ENCODE data around the gene C11orf58.

DNA sequence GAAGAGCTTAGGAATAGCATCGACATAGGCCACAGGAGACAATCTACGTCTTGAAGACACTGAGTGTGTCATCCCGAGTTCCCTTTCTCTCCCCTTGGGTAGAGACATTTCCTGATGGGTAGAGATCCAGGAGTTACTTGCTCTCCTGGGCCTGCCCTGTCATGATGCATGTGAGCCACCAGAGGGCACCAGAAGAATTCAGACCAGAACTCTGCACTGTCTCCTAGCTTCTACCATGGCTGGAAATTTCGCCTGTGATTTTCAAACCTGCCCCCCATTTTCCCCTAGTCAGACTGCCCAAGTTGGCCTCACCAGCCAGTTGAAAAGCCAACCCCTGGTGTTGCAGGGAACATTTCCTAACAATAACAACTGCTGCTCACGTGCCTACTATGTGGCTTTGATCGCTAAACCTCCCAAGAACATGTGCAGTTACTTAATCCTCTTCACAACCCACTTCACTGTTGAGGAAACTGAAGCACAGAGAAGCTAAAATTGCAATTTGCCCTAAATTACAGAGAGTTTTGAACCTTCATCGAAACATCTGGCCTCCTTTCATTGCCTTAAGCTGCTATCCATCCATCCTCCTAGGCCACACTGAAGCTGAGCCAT is 47.2 kb downstream of the C11orf58 start:
- TF ChIP-seq, protein P1, sequence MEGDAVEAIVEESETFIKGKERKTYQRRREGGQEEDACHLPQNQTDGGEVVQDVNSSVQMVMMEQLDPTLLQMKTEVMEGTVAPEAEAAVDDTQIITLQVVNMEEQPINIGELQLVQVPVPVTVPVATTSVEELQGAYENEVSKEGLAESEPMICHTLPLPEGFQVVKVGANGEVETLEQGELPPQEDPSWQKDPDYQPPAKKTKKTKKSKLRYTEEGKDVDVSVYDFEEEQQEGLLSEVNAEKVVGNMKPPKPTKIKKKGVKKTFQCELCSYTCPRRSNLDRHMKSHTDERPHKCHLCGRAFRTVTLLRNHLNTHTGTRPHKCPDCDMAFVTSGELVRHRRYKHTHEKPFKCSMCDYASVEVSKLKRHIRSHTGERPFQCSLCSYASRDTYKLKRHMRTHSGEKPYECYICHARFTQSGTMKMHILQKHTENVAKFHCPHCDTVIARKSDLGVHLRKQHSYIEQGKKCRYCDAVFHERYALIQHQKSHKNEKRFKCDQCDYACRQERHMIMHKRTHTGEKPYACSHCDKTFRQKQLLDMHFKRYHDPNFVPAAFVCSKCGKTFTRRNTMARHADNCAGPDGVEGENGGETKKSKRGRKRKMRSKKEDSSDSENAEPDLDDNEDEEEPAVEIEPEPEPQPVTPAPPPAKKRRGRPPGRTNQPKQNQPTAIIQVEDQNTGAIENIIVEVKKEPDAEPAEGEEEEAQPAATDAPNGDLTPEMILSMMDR (IDR thresholded peaks at IDR 0.05; ENCODE audit: poor library complexity): peak; percentile 87
- no peak for TF ChIP-seq EZH2phosphoT487 (IDR thresholded peaks at IDR 0.05; ENCODE audit: low read depth, severe bottlenecking, unreplicated experiment)

All from hepatocyte (in vitro differentiated cells).